ENCODE data around the gene RENBP.

DNA sequence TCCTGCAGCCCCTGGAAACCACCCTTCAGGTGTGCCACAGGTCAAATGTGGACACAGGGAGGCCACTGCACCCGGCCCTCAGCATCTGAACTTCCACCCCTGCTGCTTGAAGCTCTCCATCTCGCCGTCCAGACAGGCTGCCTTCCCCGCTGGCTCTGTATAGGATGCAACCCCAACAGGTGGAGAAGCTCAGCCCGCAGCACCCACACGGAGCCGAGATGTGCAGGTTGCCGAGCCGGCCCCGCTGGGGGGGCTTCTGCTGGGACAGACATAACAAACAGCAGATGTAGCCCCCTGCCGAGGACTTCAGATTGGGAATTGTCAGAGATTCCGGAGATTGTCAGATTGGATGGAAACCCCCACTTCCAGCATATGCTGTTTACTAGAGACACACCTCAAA is 48.6 kb upstream of the RENBP start:
- TF ChIP-seq POLR2A (IDR thresholded peaks at IDR 0.05; ENCODE audit: low read depth, low read length) (no peak), TAF1 (IDR thresholded peaks at IDR 0.05; ENCODE audit: borderline replicate concordance, low read depth, low read length) (no peak), POLR2AphosphoS5 (IDR thresholded peaks at IDR 0.05; ENCODE audit: low read depth, low read length) (no peak)

Measured in GM12892 (cell line).